Ramos (cell line): Measurements from ENCODE around the gene PPA2.
"Not testable (repeated sequence)": the region's sequence is repeated elsewhere in the genome, so short reads cannot be mapped to it uniquely, and the experiment has no call there.

Experiments used
- in situ Hi-C: fragments of 300-500 bp; cut with MboI; formaldehyde crosslinking; loops from one replicate; pipeline ENCODE4 v1.14.3; 2022; ENCODE audit warnings: low sequenced_read_pairs; ENCODE audit not compliant: unreplicated experiment

Gene PPA2

GRCh38 chr4:105414316-105414715 is 59.5 kb downstream of the PPA2 start:
- in situ Hi-C loops = no loop called here

GRCh38 chr4:105409135-105409534 is 64.7 kb downstream of the PPA2 start:
- in situ Hi-C loops = not testable (repeated sequence)

GRCh38 chr4:105400901-105401677 is 72.8 kb downstream of the PPA2 start:
- in situ Hi-C loops = no loop called here

GRCh38 chr4:105399532-105400161 is 74.2 kb downstream of the PPA2 start:
- in situ Hi-C loops = no loop called here

GRCh38 chr4:105392858-105393257 is 81.0 kb downstream of the PPA2 start:
- in situ Hi-C loops = no loop called here

GRCh38 chr4:105389167-105389566 is 84.7 kb downstream of the PPA2 start:
- in situ Hi-C loops = no loop called here

GRCh38 chr4:105387466-105387865 is 86.4 kb downstream of the PPA2 start:
- in situ Hi-C loops = no loop called here

- in situ Hi-C loops = no loop called here
These were observed 87.8 kb downstream of the PPA2 start for GRCh38 chr4:105386012-105386411.

GRCh38 chr4:105374071-105374470 is 99.8 kb downstream of the PPA2 start:
- in situ Hi-C loops = no loop called here

GRCh38 chr4:105373324-105373723 is 100.5 kb downstream of the PPA2 start:
- in situ Hi-C loops = no loop called here

- in situ Hi-C loops = no loop called here
These were observed 103.9 kb downstream of the PPA2 start for GRCh38 chr4:105369988-105370387.

GRCh38 chr4:105361053-105361452 is 112.8 kb downstream of the PPA2 start:
- in situ Hi-C loops = no loop called here

- in situ Hi-C loops = no loop called here
These were observed 116.4 kb downstream of the PPA2 start for GRCh38 chr4:105357258-105357980.

GRCh38 chr4:105356194-105356593 is 117.7 kb downstream of the PPA2 start:
- in situ Hi-C loops = no loop called here

- in situ Hi-C loops = no loop called here
These were observed 121.0 kb downstream of the PPA2 start for GRCh38 chr4:105352826-105353225.

GRCh38 chr4:105351861-105352260 is 122.0 kb downstream of the PPA2 start:
- in situ Hi-C loops = no loop called here

GRCh38 chr4:105350859-105351490 is 122.9 kb downstream of the PPA2 start:
- in situ Hi-C loops = no loop called here

- in situ Hi-C loops = no loop called here
These were observed 125.1 kb downstream of the PPA2 start for GRCh38 chr4:105348719-105349118.

- in situ Hi-C loops = no loop called here
These were observed 127.0 kb downstream of the PPA2 start for GRCh38 chr4:105346869-105347268.

- in situ Hi-C loops = no loop called here
These were observed 128.0 kb downstream of the PPA2 start for GRCh38 chr4:105345838-105346237.

- in situ Hi-C loops = no loop called here
These were observed 128.5 kb downstream of the PPA2 start for GRCh38 chr4:105345358-105345757.
